ENCODE measurements around the gene MAGOHB.

MAGOHB gene

GRCh38 chr12:10638728-10639127 lies 25.3 kb upstream of the MAGOHB start:
- TF ChIP-seq CTCF (conservative IDR thresholded peaks at IDR 0.05; ENCODE audit: low read depth, low read length) = no peak
- no peak overlapping the region for H3K4me3 ChIP-seq (ENCODE audit: low read length)
- DNase-seq (ENCODE audit: low read depth) = no peak

- TF ChIP-seq CTCF (conservative IDR thresholded peaks at IDR 0.05; ENCODE audit: low read depth, low read length) = no peak
Observed at GRCh38 chr12:10636611-10637010, 23.2 kb upstream of the MAGOHB start.

GRCh38 chr12:10636124-10636523 lies 22.7 kb upstream of the MAGOHB start:
- no peak overlapping the region for H3K4me3 ChIP-seq (ENCODE audit: low read length)
- DNase-seq (ENCODE audit: low read depth) = no peak
- TF ChIP-seq CTCF (conservative IDR thresholded peaks at IDR 0.05; ENCODE audit: low read depth, low read length) = no peak

More at GRCh38 chr12:10636611-10637010, 23.2 kb upstream of the MAGOHB start:
- H3K4me3 ChIP-seq (ENCODE audit: low read length) = no peak overlapping the region
- no peak for DNase-seq (ENCODE audit: low read depth)

GRCh38 chr12:10635306-10635705 lies 21.9 kb upstream of the MAGOHB start:
- H3K4me3 ChIP-seq (ENCODE audit: low read length) = no peak overlapping the region
- no peak for DNase-seq (ENCODE audit: low read depth)
- TF ChIP-seq CTCF (conservative IDR thresholded peaks at IDR 0.05; ENCODE audit: low read depth, low read length) = no peak

- H3K4me3 ChIP-seq (ENCODE audit: low read length) = no peak overlapping the region
- no peak for DNase-seq (ENCODE audit: low read depth)
- no peak for TF ChIP-seq CTCF (conservative IDR thresholded peaks at IDR 0.05; ENCODE audit: low read depth, low read length)
Observed at GRCh38 chr12:10634427-10634826, 21.0 kb upstream of the MAGOHB start.

- DNase-seq (ENCODE audit: low read depth) = no peak
- TF ChIP-seq CTCF (conservative IDR thresholded peaks at IDR 0.05; ENCODE audit: low read depth, low read length) = no peak
Observed at GRCh38 chr12:10633541-10633940, 20.1 kb upstream of the MAGOHB start.

GRCh38 chr12:10632226-10632625 lies 18.8 kb upstream of the MAGOHB start:
- DNase-seq (ENCODE audit: low read depth) = no peak
- no peak overlapping the region for H3K4me3 ChIP-seq (ENCODE audit: low read length)
- TF ChIP-seq CTCF (conservative IDR thresholded peaks at IDR 0.05; ENCODE audit: low read depth, low read length) = no peak

More at GRCh38 chr12:10633541-10633940, 20.1 kb upstream of the MAGOHB start:
- no peak overlapping the region for H3K4me3 ChIP-seq (ENCODE audit: low read length)

Data from retinal pigment epithelial cell (primary cell).